HG03354 (cell line): ENCODE results near the gene RHEX.

ENCODE experiments used
- ATAC-seq: cut with Tn5 transposase; IDR thresholded peaks from one replicate; pipeline ENCODE4 v1.9.1; 2021; ENCODE audit warnings: mild to moderate bottlenecking; ENCODE audit not compliant: unreplicated experiment, poor library complexity, severe bottlenecking

The RHEX gene

DNA sequence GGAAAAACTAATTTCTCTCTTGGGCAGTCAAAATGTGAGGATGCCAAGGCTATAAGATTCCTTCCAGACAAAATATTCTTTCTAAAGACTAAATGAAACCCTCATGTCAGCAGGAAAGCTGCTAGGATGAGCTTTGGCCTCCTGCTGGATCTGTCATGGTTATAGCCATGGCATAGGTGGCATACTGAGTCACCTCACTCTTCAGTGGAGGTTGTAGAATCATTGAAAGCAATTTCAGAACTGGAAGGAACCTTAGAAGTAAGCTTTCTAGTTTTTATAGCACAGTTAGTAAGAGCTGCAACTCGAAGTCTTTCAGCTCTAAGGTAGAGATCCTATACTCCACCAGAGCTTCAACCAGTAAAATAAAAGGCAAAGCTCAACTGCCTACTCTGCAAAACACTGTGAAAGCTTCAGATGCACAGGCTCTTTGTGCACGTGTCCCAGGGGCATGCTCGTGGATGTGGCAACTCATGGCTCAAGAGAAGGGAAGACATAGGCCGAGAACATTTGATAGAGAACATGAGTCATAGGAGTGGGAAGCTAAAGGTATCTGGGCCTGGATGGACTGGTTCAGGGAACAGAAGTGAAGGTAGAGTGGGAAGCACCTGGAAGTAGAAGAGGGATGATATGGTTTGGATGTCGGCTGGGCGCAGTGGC lies 58.4 kb downstream of the RHEX start:
- ATAC-seq = no peak

- ATAC-seq = no peak
These were observed 59.8 kb downstream of the RHEX start for GRCh38 chr1:206112600-206113301.

DNA sequence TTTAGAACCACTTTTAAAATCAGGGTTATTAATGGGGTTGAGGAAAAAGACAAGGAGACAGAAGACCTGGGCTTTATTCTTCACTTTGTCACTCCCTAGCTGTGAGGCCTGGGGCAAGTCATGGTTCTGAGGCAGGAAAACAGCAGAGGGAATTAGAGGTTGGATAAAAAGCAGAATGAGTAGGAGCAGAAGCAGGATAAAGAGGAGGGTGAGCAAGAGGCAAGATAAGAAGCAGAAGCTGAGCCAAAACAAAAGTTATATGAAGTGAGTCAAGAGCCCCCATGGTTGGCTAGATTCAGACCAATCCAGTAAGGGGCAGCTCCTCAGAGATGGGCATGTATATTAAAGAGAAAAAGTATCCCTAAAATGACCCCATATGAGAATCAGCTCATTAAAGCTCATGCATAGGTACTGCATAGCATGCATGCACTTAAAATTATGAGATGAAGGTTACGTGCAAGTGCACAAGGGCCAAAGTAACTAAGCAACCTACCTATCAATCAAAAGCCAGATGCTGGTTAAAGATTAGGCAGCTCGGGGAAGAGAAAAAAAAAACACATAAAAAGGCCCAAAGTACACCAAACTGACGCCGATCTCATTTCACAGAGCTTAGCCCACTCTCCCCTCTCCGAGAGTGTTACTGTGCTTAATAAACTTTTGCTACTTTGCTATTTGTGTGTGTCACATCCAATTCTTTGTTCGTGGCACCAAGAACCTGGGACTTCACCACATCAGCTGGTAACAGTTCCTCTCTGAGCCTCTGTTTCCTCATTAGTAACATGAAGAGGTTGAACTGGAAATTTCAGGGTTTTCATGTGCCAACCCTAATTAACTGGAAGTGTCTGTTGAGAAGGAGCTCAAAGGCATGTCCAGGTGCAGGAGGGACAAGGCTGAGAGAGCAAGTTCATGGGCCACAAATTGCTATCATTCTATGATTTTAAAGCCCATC lies 62.0 kb downstream of the RHEX start:
- no peak for ATAC-seq

- ATAC-seq = no peak
These were observed 62.8 kb downstream of the RHEX start for GRCh38 chr1:206115791-206116190.

DNA sequence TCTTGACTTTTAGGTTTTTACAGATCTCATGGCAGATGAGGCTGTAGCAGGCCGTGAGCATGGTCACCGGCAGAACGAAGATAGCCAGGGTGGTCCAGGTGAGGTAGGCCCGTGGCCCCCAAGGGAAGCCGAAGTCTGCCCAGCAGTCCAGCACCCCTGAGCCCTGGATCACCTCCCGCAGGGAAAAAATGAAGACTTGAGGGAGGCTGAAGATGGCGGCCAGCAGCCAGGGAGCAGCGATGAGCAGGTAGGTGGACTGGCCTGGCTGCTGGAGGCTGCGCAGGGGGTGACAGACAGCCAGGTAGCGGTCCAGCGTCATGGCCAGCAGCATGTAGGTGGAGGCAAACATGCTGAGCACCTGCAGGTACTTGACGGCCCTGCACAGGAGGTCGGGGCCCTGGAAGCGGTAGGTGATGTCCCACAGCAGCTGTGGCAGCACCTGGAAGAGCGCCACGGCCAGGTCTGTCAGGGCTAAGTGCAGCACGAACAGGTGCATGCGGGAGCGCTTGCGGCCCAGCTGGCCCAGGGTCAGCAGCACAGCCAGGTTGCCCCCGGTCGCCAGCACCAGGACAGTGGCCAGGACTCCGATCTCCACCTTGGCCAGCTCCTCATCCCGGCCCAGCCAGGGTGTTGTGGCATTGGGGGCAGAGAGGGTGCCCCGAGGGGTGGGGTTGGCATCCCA lies 63.4 kb downstream of the RHEX start:
- no peak for ATAC-seq

DNA sequence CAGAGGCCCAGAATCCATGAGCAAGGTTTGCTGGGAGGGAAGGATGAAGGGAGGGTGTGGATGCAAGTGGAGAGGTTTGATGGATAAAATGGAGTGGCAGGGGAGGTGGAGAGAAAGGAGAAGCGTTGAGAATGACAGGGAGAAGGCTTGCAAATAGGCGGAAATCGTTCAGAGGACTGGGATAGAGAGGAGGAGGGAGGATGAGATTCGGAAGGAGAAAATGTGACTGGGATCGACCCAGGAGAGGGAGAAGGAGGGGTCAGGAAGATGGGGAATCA lies 63.8 kb downstream of the RHEX start:
- ATAC-seq = no peak

- ATAC-seq = no peak
These were observed 64.4 kb downstream of the RHEX start, which contains the start of gene AVPR1B for GRCh38 chr1:206117151-206117948. Gene AVPR1B (minus strand): TSS chr1:206117388. CDS start chr1:206116890, 498 bp downstream.

- no peak for ATAC-seq
These were observed 67.4 kb downstream of the RHEX start for GRCh38 chr1:206120406-206120805.

DNA sequence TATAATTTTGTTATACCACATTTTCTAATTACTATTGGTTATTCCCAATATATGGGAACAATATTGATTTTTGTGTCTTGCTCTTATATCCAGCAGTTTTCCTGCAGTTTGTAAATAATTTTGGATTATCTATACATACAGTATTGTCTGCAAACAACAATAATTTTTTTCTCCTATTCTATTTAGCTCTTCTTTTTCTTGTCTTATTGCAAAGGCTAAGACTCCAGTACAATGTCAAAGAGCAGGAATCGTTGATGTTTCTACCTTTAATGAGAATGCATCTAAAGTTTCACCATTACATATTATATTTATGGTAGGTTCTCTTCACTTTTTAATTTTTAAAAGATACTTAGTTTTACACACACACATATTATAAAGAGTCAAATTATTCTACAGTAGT lies 68.3 kb downstream of the RHEX start:
- ATAC-seq = no peak

- no peak for ATAC-seq
These were observed 69.7 kb downstream of the RHEX start for GRCh38 chr1:206122686-206123085.

- ATAC-seq = no peak
These were observed 72.4 kb downstream of the RHEX start for GRCh38 chr1:206125346-206125745.

DNA sequence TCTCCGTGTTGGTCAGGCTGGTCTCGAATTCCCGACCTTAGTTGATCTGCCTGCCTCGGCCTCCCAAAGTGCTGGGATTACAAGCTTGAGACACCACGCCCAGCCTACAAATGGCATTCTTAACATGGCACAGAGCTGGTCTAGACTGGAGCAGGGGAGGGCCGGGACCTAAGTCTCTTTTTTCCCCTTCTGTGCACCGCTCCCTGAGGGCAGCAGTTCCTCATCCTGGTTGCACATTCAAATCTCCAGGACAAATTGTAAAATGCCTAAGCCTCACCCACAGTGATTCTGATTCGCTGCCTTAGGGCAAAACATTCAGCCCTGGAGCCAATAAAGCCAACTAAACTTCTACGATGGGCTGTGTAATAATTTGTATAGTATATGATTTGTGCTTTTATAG lies 74.4 kb downstream of the RHEX start:
- no peak for ATAC-seq

DNA sequence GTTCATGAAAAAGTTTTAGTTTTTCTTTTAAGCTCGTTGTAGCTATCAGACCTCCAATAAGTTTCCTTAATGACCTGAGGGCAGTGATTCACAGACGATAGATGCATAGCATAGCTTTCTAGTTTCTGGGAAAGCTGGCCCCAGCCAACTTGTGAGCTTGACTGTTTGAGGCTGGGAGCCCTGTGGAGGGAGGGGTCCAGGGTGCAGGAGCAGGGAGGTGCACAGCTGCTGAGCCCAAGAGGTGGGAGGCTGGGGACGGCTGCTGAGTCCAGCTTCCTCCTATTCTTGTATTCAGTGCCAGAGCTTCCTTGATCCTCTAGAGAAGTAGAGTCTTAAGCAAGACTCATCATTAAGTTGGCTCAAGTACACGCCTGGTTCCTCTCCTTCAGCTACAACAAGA lies 75.2 kb downstream of the RHEX start:
- no peak for ATAC-seq

- no peak for ATAC-seq
These were observed 78.1 kb downstream of the RHEX start for GRCh38 chr1:206131037-206131436.

GRCh38 chr1:206133751-206134415 lies 80.9 kb downstream of the RHEX start:
- no peak for ATAC-seq

- no peak for ATAC-seq
These were observed 82.3 kb downstream of the RHEX start for GRCh38 chr1:206135248-206135647.

DNA sequence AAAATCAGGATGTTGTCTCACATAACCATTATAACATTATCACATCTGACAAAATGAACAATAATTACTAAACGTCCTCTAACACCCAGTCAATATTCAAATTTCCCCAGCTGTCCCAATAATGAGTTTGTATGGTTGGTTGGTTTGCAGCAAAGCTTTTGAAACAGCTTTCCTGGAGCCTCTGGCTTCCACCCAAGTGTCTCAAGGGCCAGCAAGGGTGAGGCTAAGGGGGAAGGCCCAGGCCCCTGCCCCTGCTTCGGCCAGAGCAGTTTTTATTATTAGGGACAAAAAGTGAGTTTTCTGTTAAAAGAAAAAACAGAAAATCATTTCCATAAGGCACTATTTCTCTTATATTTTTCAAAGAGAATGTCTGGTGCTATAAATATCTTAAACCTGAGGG lies 83.3 kb downstream of the RHEX start:
- no peak for ATAC-seq

DNA sequence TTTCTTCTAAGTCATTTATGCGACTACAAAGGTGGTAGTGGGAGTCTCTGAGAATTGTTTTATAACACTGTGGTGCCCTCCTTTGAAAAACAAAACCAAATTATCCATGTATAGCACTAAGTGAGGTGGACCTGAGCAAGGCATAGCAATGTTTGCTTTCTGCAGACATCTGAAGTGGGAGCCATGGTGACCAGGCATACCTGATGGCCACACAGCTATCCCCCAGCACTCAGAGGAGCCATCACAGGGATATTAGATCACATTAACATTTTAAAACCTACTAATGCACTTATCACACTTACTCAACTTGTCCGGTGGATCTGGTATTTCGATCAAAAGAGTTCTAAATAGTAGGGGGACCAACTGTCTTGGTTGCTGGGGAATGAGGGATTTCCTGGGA lies 89.0 kb downstream of the RHEX start:
- ATAC-seq = no peak

GRCh38 chr1:206142770-206143169 lies 89.8 kb downstream of the RHEX start:
- ATAC-seq = no peak
